Ascending aorta (tissue), 2 donors: ENCODE data around the gene C1QL2. TPM values are rescaled to one million over a fixed set of nuclear protein-coding genes. Genes with fewer than 3 reads are reported as not detected.

Source experiments
- DNase-seq, 2 donors: peaks; one replicate each; pipeline ENCODE4 v3.0.0-alpha.2; 2019; ENCODE audit warnings: low spot score in 2 of 2
- H3K27ac ChIP-seq, 2 donors: fragments of 200-600 bp; sonication (generic); one replicate each; pipeline ENCODE4 v1.5.1; 2016 to 2017; ENCODE audit warnings: mild to moderate bottlenecking in 1 of 2
- H3K27me3 ChIP-seq: fragments of 200-600 bp; sonication (generic); one replicate; pipeline ENCODE4 v1.5.1; 2017
- H3K36me3 ChIP-seq, 2 donors: fragments of 200-600 bp; sonication (generic); one replicate each; pipeline ENCODE4 v1.5.1; 2016
- H3K4me1 ChIP-seq, 2 donors: fragments of 200-600 bp; sonication (generic); one replicate each; pipeline ENCODE4 v1.5.1; 2016 to 2017; ENCODE audit warnings: mild to moderate bottlenecking in 1 of 2
- H3K4me3 ChIP-seq, 2 donors: fragments of 200-600 bp; sonication (generic); one replicate each; pipeline ENCODE4 v1.5.1; 2016 to 2017; ENCODE audit warnings: mild to moderate bottlenecking in 1 of 2
- H3K9me3 ChIP-seq, 2 donors: fragments of 200-600 bp; sonication (generic); one replicate each; pipeline ENCODE4 v1.5.1; 2016
- CTCF ChIP-seq, 3 experiments: fragments of 200-600 bp in 2 of 3; fragments of 450-650 bp in 1 of 3; sonication (generic) in 2 of 3; IDR thresholded peaks; one replicate each; pipeline ENCODE4 v1.5.1; 2016 to 2019; ENCODE audit warnings: antibody characterized with exemption in 3 of 3, mild to moderate bottlenecking in 1 of 3, moderate library complexity in 1 of 3
- intact Hi-C: fragments of 100-400 bp; cut with DNase I; formaldehyde crosslinking; loops from one replicate; pipeline ENCODE4 v1.15.1; 2023
- total RNA-seq: library from RNA; depleted of rRNA; stranded (reverse); fragments of >200 nt; gene quantifications from one replicate; pipeline ENCODE4 v1.1.0, GENCODE V29; 2016

Gene C1QL2
- total RNA-seq, 1 donor from 2014 or later: 11.6 TPM

- TF ChIP-seq CTCF (IDR thresholded peaks at IDR 0.05): no peak
- no peaks in the 10 kb centered on the region for H3K36me3 ChIP-seq
- intact Hi-C loops: no loop called here
Measured at GRCh38 chr2:119149611-119150010, 8.9 kb downstream of the C1QL2 start.

DNA sequence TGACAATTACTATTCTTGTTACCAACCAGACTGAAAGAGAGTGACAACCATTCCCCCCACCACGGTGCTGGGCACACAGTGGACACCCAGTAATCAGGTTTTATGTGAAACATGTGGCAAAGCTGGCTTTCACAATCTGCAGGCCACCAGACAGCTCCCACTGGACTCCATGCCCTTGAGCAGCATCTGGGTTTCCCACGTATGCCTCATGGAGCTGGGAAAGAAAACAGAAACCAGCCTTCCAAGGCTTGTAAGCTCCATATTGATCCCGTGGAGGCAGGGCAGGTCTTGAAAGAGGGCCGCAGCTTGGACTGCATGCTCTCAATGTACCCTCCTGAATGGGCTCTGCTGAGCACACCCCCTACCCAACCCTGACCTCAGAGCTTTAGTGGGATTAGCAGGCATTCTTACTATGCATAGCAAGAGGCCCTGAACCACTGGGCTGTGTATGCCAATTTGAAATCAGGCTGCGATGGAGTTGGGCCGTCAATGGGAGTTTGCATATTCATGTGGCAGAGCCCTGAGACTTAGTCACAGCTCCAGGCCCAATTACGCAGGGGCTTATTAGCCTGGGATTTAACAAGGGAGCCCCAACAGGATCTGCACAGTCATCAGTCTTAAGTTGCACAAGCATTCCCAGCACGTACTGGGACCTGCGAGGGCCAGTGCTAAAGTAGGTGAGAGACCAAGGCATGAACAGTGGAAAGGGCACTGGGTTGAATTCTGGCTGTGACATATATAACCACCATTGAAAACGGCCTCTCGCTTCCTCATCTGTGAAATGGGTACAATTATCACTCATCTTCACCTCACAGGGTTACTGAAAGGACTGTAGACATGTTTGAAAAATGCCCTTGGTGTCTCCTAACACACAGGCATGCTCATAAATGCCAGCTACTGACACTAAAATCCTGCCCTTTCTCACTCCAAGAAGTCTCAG, 10.5 kb downstream of the C1QL2 start:
- TF ChIP-seq CTCF (IDR thresholded peaks at IDR 0.05): no peak
- Histone ChIP-seq H3K36me3 (no peaks in the 10 kb centered on the region), H3K27me3 (no peaks in the 10 kb centered on the region), H3K9me3 (no peaks in the 10 kb centered on the region), H3K4me1 (no peaks in the 10 kb centered on the region), H3K27ac (no peak overlapping the region), H3K4me3 (no peak overlapping the region)
- no peak for DNase-seq
- intact Hi-C loops: no loop called here

More at GRCh38 chr2:119149611-119150010, 8.9 kb downstream of the C1QL2 start:
- no peaks in the 10 kb centered on the region for H3K4me1 ChIP-seq
- H3K27ac ChIP-seq: no peak overlapping the region
- H3K4me3 ChIP-seq: no peak overlapping the region
- H3K27me3 ChIP-seq: no peaks in the 10 kb centered on the region
- no peak for DNase-seq
- H3K9me3 ChIP-seq: no peaks in the 10 kb centered on the region

- Histone ChIP-seq H3K4me3 (no peak overlapping the region), H3K27ac (no peak overlapping the region), H3K9me3 (no peaks in the 10 kb centered on the region), H3K4me1 (no peaks in the 10 kb centered on the region), H3K36me3 (no peaks in the 10 kb centered on the region), H3K27me3 (no peaks in the 10 kb centered on the region)
- intact Hi-C loops: no loop called here
- DNase-seq: no peak
- no peak for TF ChIP-seq CTCF (IDR thresholded peaks at IDR 0.05)
Measured at GRCh38 chr2:119144806-119145205, 13.7 kb downstream of the C1QL2 start.

DNA sequence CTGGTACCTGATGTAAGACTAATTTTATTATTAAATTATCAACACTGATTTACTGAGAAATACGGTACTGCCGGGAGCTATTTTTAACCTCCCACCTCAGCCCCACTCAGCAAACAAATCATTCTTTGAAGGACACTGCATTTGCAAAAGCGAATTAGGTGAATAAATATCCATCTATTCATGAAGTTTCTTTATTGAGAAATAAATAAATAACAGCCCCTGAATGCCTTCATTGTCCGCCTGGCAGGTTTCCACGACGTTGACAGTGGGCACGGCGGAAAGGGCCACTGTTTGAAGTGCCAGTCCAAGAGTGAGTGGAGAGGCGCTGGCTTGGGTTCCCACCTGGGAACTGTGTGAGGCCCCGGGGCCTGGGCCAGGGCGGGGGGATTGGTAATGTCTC, 15.7 kb downstream of the C1QL2 start:
- H3K27me3 ChIP-seq: no peaks in the 10 kb centered on the region

GRCh38 chr2:119137502-119137901, 21.0 kb downstream of the C1QL2 start:
- H3K36me3 ChIP-seq: no peaks in the 10 kb centered on the region
- no peaks in the 10 kb centered on the region for H3K9me3 ChIP-seq
- no peak for DNase-seq
- TF ChIP-seq CTCF (IDR thresholded peaks at IDR 0.05): no peak
- H3K4me1 ChIP-seq: no peaks in the 10 kb centered on the region
- no peak overlapping the region for H3K27ac ChIP-seq
- intact Hi-C loops: no loop called here
- H3K4me3 ChIP-seq: no peak overlapping the region
- no peaks in the 10 kb centered on the region for H3K27me3 ChIP-seq

More for the DNA sequence above, 15.7 kb downstream of the C1QL2 start:
- Histone ChIP-seq H3K4me1 (no peaks in the 10 kb centered on the region), H3K9me3 (no peaks in the 10 kb centered on the region), H3K36me3 (no peaks in the 10 kb centered on the region), H3K27ac (no peak overlapping the region), H3K4me3 (no peak overlapping the region)
- DNase-seq: no peak
- TF ChIP-seq CTCF (IDR thresholded peaks at IDR 0.05): no peak
- intact Hi-C loops: no loop called here
